ENCODE results near the gene APOL5.

DNA sequence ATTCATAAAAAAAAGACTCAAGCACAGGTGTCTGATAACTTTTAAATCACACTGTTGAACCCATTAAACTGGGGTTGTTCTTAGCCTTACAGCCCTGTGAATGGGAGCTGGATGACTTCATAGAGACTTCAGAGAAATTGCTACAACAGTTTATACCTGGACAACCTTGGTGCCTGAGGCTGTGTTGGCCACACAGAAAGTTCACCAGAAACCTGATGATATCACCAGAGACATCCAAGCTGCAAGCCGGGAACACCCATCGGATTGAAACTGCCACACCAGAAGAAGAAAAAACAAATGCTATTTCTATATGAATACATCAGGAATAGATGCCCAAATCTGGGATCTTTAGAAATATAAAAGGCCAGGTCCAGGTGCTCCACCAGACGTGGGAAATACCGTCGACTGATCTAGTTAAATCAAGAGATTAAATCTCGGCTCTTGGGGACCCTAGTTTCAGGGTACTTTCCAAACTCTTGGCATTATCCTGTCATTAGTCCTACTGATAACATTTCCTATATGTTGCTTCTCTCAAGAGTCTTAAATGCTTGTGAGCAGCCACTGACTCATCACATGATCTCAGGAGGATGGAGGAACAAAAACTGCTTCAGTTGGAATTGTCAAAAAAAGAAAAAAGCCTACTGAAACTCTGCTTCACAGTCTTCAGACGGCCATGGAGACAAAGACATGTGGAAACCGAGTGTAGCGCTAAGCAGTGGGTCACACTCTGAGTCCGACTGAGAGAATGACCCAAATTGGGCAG lies 28.6 kb upstream of the APOL5 start:
- TF ChIP-seq, protein P1, sequence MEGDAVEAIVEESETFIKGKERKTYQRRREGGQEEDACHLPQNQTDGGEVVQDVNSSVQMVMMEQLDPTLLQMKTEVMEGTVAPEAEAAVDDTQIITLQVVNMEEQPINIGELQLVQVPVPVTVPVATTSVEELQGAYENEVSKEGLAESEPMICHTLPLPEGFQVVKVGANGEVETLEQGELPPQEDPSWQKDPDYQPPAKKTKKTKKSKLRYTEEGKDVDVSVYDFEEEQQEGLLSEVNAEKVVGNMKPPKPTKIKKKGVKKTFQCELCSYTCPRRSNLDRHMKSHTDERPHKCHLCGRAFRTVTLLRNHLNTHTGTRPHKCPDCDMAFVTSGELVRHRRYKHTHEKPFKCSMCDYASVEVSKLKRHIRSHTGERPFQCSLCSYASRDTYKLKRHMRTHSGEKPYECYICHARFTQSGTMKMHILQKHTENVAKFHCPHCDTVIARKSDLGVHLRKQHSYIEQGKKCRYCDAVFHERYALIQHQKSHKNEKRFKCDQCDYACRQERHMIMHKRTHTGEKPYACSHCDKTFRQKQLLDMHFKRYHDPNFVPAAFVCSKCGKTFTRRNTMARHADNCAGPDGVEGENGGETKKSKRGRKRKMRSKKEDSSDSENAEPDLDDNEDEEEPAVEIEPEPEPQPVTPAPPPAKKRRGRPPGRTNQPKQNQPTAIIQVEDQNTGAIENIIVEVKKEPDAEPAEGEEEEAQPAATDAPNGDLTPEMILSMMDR (IDR thresholded peaks at IDR 0.05), result no peak
- no peak for TF ChIP-seq POLR2AphosphoS5 (IDR thresholded peaks at IDR 0.05)

Data from suprapubic skin (tissue), 3 donors.